NT2/D1 (cell line): Measurements from ENCODE around the gene C4B.

Source experiments
- DNase-seq: peaks from one replicate; pipeline ENCODE4 v3.0.0-alpha.2; 2011; ENCODE audit warnings: low read depth, low spot score
- H3K27me3 ChIP-seq: 2 replicates; pipeline ENCODE4 v1.6.0; 2011; ENCODE audit warnings: mild to moderate bottlenecking; ENCODE audit not compliant: insufficient read length, insufficient read depth
- H3K36me3 ChIP-seq: 2 replicates; pipeline ENCODE4 v1.6.1; 2011; ENCODE audit warnings: mild to moderate bottlenecking, low read length, mixed read lengths; ENCODE audit not compliant: insufficient read depth, insufficient read length
- H3K4me1 ChIP-seq: 2 replicates; pipeline ENCODE4 v1.5.1; 2011; ENCODE audit not compliant: insufficient read depth, insufficient read length
- H3K4me3 ChIP-seq: 2 replicates; pipeline ENCODE4 v1.5.1; 2011; ENCODE audit warnings: low read depth; ENCODE audit not compliant: insufficient read length
- H3K9ac ChIP-seq: 2 replicates; pipeline ENCODE4 v1.6.0; 2011; ENCODE audit warnings: low read depth; ENCODE audit not compliant: insufficient read length
- H3K9me3 ChIP-seq: 2 replicates; pipeline ENCODE4 v1.5.1; 2011; ENCODE audit warnings: mild to moderate bottlenecking, low read length; ENCODE audit not compliant: insufficient read depth
- SUZ12 ChIP-seq: IDR thresholded peaks from 2 replicates; pipeline ENCODE4 v1.6.1; 2011; ENCODE audit not compliant: insufficient read length, insufficient read depth; ENCODE audit errors: extremely low read depth
- YY1 ChIP-seq: IDR thresholded peaks from 2 replicates; pipeline ENCODE4 v1.6.1; 2011; ENCODE audit not compliant: insufficient read length, insufficient read depth
- ZNF274 ChIP-seq: IDR thresholded peaks from 2 replicates; pipeline ENCODE4 v1.6.1; 2011; ENCODE audit warnings: mild to moderate bottlenecking, low read depth, low read length

C4B gene

DNA sequence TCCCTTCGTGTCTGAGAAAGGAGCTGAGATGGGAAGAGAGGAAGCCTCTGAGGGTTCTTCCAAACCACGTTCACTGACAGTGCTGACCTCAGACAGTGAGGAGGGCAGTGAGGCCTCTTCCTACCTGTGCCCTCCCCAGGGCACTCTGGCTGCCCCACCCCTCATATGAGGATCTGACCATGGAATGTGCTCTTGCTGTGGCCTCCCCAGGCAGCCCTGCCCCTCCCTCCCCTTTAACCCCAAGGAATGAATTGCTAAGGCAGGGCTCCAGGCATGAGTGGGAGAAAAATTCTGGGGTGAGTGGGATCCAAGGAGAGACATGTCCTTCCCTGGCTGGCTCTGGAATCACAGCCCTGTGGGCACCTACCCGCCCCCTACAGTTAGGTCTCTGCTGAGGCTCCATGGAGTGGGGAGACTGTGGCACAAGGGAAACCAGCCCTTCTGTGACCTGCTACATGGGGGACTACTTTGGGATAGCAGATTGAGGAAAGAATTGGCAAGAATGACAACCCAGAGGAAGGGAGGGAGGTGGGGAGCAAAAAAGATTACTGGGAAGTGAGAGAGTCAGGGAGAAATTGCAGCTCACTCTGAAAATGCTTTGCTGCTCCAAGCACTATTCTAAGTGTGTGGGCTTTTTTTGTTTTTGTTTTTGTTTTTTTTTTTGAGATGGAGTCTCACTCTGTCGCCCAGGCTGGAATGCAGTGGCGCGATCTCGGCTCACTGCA, 65.1 kb downstream of the C4B start:
- H3K36me3 ChIP-seq: no peaks in the 10 kb centered on the region
- TF ChIP-seq ZNF274 (no peak), YY1 (no peak)
- DNase-seq: no peak

DNA sequence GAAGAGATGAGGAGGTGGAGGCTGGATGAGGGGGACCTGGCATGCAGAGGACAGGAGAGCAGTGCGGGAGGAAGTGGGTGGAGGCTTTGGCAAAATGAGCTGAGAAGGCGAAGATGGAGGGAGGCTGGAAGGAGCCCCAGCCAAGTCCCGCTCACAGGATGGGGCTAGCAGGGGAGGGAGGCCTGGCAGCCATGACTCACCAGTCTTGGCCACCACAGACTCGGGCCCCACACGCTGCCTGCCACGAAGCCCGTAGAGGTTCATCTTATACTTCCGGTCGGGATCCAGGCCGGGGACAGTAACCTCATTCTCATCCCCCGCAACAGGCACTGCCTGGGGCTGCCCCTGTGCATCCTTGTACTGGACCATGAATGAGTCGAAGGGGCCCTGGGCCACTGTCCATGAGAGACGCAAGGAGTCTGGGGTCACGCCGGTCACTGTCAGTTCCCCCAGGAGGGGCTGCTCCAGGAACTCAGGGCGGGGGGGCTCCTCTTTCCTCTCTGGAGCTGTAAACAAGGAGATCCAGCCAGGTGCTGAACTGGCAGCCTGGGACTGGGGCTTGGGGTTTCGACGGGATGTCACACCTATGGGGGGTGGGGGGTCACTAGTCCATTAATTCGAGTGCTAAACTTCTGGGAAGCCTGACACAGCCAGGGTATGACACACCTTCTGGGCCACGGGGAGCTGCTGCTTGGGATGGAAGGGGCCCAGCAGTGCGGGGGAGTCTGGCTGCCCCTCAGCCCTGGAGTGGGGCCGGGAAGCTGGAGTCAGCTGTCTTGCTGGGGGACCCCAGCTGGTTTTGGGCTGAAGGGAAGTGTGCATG, 66.8 kb downstream of the C4B start:
- Histone ChIP-seq H3K9ac (no peak overlapping the region), H3K27me3 (no peaks in the 10 kb centered on the region), H3K36me3 (no peaks in the 10 kb centered on the region), H3K4me1 (peaks cover 10% of the 10 kb centered on the region), H3K4me3 (no peak overlapping the region), H3K9me3 (no peaks in the 10 kb centered on the region)
- DNase-seq: no peak
- TF ChIP-seq YY1 (no peak), SUZ12 (no peak), ZNF274 (no peak)

More for the DNA sequence above, 65.1 kb downstream of the C4B start:
- Histone ChIP-seq H3K4me1 (peaks cover 10% of the 10 kb centered on the region), H3K9me3 (no peaks in the 10 kb centered on the region), H3K9ac (no peak overlapping the region), H3K27me3 (no peaks in the 10 kb centered on the region), H3K4me3 (no peak overlapping the region)

DNA sequence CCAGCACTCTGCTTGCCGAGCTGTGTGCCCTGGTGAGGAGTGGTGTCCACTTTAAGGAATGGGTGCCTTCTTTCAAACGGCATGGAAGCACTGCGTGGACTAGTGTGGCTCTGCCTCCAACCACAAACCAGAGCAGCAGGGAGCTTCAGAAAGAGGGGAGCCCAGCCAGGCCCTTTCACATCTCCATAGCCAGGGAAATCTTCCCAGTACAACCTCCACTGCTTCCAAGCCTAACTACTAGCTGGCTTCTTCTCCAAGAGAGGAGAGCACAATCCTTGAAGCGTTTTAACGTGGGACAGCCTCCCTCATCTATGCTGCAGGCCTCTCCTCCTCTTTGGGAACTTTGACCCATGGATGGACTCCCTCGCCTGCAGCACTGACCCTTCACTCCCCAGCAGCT, 67.9 kb downstream of the C4B start:
- TF ChIP-seq SUZ12 (no peak), ZNF274 (no peak), YY1 (no peak)

DNA sequence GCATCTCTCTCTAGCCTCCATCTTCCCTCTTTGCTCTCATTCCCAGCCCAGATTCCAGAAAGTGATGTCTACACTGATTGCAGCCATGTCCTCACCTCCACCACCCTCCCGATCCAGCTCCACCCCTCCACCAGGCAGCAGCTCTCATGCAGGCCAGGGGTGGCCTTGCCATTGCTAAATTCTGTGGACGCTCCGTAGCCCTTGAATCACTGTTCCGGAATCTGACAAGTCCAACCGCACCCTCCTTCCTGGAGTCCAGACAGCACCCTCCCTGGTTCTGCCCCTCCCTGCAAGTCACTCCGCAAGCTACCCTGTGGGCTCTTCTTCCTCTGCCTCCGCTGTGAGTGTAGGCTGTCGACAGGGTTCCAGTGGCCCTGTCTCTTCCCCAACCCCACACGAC, 68.3 kb downstream of the C4B start:
- no peak for TF ChIP-seq YY1
- TF ChIP-seq SUZ12: no peak
- TF ChIP-seq ZNF274: no peak
- Histone ChIP-seq H3K4me3 (no peak overlapping the region), H3K36me3 (no peaks in the 10 kb centered on the region), H3K27me3 (peaks cover 7% of the 10 kb centered on the region), H3K4me1 (peaks cover 10% of the 10 kb centered on the region), H3K9ac (no peak overlapping the region), H3K9me3 (no peaks in the 10 kb centered on the region)
- no peak for DNase-seq

More for the DNA sequence above, 67.9 kb downstream of the C4B start:
- Histone ChIP-seq H3K4me3 (no peak overlapping the region), H3K9me3 (no peaks in the 10 kb centered on the region), H3K36me3 (no peaks in the 10 kb centered on the region), H3K4me1 (peaks cover 10% of the 10 kb centered on the region), H3K27me3 (peaks cover 7% of the 10 kb centered on the region), H3K9ac (no peak overlapping the region)
- DNase-seq: no peak

DNA sequence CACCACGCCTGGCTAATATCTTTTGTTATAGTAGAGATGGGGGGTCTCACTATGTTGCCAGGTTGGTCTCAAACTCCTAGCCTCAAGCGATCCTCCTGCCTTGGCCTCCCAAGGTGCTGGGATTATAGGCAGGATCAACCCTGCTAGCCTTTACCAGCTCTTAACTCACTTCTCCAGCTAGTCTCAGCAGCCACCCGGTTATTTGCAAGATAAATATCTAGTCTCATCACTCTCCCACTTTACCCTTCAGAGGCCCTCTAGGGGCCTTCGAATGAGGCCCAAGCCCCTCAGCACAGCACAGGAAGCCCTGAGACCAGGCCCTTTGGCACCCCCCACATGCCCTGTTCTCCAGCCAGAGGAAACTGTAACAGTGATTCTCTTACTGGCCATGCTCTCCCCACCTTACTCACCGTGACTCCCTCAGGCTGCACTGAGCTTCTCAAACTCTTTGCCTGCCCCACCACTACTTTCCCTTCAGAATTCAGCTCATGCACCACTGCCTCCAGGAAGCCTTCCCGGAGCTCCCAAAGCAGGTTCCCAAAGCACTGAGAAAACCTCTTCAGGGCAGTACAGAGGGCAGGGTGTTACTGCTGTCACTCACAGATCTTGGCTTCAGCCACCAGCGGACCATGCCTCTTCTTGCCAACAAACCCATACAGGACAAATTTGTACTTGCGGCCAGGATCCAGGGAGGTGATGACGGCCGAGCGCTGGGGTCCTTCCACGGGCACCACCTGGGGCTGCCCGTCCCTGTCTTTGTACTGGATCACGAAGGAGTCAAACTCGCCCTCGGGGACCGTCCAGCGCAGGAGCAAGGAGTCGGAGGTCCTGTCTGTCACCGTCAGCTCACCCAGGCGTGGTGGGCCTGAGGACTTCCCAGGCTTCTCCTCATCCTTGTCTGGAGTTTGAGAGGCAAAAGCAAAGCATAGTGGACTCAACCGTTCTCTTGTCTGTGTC, 69.5 kb downstream of the C4B start:
- Histone ChIP-seq H3K4me1 (peaks cover 14% of the 10 kb centered on the region), H3K9ac (no peak overlapping the region)
- TF ChIP-seq YY1: no peak
- no peak for TF ChIP-seq ZNF274
- no peak for TF ChIP-seq SUZ12

DNA sequence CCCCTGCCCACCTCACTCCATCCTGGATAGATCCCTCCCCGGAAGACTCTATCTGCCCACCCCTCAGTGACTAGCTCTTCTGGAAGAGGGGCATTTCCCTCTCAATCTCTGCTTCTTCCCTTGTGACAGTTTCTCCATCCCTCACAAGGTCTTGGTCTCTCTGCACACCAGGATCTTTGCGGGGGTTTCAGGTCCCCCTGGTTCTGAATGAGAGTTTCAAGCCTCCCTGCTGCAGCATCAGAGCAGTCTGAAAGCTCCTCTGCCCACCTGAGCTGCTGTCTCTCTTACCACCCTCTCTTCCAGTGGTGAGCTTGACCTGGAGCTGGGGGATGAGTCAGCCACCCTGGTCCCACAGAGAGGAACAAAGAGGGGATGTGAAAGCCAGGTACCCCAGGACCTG, 70.2 kb downstream of the C4B start:
- Histone ChIP-seq H3K36me3 (no peaks in the 10 kb centered on the region), H3K4me1 (peaks cover 11% of the 10 kb centered on the region), H3K9me3 (no peaks in the 10 kb centered on the region), H3K4me3 (no peak overlapping the region), H3K27me3 (peaks cover 7% of the 10 kb centered on the region), H3K9ac (no peak overlapping the region)
- no peak for DNase-seq
- TF ChIP-seq SUZ12 (no peak), YY1 (no peak), ZNF274 (no peak)

More for the DNA sequence above, 69.5 kb downstream of the C4B start:
- H3K9me3 ChIP-seq: no peaks in the 10 kb centered on the region
- H3K4me3 ChIP-seq: no peak overlapping the region
- DNase-seq: no peak
- H3K36me3 ChIP-seq: no peaks in the 10 kb centered on the region
- H3K27me3 ChIP-seq: peaks cover 7% of the 10 kb centered on the region
